Lower leg skin (tissue), 3 donors: ENCODE measurements around the gene CYSTM1.

ENCODE experiments used
- POLR2A ChIP-seq, 2 donors: fragments of 450-650 bp; IDR thresholded peaks; one replicate each; pipeline ENCODE4 v1.6.1; 2016 to 2017; ENCODE audit warnings: antibody characterized with exemption in 2 of 2, mild to moderate bottlenecking in 1 of 2, moderate library complexity in 1 of 2
- TF ChIP-seq, protein P1 (sequence below), 3 donors: fragments of 450-650 bp; IDR thresholded peaks; one replicate each; pipeline ENCODE4 v1.5.1; 2016; ENCODE audit warnings: antibody characterized with exemption in 3 of 3, mild to moderate bottlenecking in 3 of 3, moderate library complexity in 2 of 3

DNA sequence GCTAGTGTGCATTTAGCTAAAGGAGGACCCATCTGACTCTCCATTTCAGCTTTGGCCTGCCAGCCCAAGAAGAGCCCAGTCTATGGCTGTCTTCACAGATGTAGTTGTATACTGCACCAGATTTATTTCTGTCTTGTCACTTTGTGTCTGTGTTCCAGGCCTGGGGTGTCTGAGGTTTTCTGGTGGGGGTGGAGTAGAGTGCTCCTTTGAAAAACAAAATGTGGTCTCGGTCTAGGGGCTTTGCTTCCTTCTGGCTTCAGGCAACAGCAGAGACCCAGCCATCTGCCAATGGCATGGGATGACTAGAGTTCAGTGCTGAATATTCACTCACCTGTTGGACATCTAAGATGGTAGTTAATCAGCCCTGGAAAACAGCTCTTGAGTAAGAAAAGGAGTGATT, 38.4 kb upstream of the CYSTM1 start:
- TF ChIP-seq POLR2A (IDR thresholded peaks at IDR 0.05): no peak
- TF ChIP-seq, protein P1, sequence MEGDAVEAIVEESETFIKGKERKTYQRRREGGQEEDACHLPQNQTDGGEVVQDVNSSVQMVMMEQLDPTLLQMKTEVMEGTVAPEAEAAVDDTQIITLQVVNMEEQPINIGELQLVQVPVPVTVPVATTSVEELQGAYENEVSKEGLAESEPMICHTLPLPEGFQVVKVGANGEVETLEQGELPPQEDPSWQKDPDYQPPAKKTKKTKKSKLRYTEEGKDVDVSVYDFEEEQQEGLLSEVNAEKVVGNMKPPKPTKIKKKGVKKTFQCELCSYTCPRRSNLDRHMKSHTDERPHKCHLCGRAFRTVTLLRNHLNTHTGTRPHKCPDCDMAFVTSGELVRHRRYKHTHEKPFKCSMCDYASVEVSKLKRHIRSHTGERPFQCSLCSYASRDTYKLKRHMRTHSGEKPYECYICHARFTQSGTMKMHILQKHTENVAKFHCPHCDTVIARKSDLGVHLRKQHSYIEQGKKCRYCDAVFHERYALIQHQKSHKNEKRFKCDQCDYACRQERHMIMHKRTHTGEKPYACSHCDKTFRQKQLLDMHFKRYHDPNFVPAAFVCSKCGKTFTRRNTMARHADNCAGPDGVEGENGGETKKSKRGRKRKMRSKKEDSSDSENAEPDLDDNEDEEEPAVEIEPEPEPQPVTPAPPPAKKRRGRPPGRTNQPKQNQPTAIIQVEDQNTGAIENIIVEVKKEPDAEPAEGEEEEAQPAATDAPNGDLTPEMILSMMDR (IDR thresholded peaks at IDR 0.05): no peak
